Measurements from ENCODE around the gene FSHR.

DNA sequence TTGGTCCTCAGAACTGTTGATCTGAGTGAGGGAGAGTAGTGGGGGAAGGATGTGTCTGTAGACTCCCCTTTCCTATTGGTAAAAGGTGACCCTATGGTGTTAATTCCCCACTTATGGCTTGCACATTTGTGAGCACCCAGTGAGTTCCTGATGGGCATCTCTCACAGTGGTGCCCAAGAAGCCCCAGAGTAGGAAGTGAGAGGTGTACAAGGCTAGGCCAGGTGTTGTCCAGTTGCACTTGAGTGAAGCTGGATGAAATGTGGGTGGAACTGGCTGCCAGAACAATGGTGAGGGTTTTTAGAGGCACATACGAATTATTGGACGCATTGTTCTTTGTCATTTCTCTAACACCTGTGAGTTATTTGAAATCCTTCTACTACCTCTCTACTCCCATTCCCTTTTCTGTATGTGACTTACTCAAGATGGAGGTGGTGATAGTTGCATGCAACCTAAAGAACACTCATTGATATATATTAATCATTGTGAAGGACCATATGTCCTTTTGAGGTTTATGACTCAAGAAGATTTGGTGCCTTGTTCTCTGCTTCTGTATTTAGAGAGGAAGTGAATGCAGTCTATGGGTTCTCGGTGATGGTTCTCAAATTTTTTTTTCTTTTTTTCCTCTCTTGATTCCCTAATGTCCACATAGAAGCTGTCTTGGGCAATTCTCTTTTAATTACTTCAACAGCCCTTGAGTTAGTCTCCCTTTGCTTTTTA is 162.7 kb downstream of the FSHR start:
- TF ChIP-seq, protein P1, sequence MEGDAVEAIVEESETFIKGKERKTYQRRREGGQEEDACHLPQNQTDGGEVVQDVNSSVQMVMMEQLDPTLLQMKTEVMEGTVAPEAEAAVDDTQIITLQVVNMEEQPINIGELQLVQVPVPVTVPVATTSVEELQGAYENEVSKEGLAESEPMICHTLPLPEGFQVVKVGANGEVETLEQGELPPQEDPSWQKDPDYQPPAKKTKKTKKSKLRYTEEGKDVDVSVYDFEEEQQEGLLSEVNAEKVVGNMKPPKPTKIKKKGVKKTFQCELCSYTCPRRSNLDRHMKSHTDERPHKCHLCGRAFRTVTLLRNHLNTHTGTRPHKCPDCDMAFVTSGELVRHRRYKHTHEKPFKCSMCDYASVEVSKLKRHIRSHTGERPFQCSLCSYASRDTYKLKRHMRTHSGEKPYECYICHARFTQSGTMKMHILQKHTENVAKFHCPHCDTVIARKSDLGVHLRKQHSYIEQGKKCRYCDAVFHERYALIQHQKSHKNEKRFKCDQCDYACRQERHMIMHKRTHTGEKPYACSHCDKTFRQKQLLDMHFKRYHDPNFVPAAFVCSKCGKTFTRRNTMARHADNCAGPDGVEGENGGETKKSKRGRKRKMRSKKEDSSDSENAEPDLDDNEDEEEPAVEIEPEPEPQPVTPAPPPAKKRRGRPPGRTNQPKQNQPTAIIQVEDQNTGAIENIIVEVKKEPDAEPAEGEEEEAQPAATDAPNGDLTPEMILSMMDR (conservative IDR thresholded peaks at IDR 0.05; ENCODE audit: low read depth, low read length) = no peak
- no peak for TF ChIP-seq EZH2 (IDR thresholded peaks at IDR 0.05; ENCODE audit: borderline replicate concordance, low read depth, low read length, poor library complexity, severe bottlenecking)

Measured in A673 (cell line).